AG04449 (cell line): ENCODE measurements around the gene PRKAB1.
"Not testable (repeated sequence)": the region's sequence is repeated elsewhere in the genome, so short reads cannot be mapped to it uniquely, and the experiment has no call there.

Source experiments
- CTCF ChIA-PET: fragments of 350-600 bp; formaldehyde crosslinking; extraction: SDS; loops from one replicate; lab custom pipeline; 2021; ENCODE audit warnings: antibody characterized with exemption; lab: Yijun Ruan, JAX
- POLR2A ChIA-PET: fragments of 400-600, 350-600 bp; formaldehyde crosslinking; extraction: SDS; loops from one replicate; lab custom pipeline; 2020; ENCODE audit warnings: antibody characterized with exemption, inconsistent platforms; lab: Yijun Ruan, JAX
- DNase-seq: peaks from one replicate; pipeline ENCODE4 v3.0.0-alpha.2; 2010; ENCODE audit warnings: low read depth, low spot score
- H3K4me3 ChIP-seq: 2 replicates; pipeline ENCODE4 v1.5.1; 2011; ENCODE audit warnings: low read depth, mild to moderate bottlenecking, control low read depth, low read length
- CTCF ChIP-seq: IDR thresholded peaks from one replicate; pipeline ENCODE4 v1.5.1; 2011; ENCODE audit warnings: mild to moderate bottlenecking, moderate library complexity, low read length, control low read depth, inconsistent platforms; ENCODE audit not compliant: insufficient read depth; ENCODE audit errors: missing control alignments

The PRKAB1 gene

GRCh38 chr12:119667577-119668323 is at the start of gene PRKAB1:
Gene PRKAB1, plus strand, starts transcription at chr12:119668133. Its CDS starts 112 bp downstream, at chr12:119668245.
- TF ChIP-seq CTCF, result peak; percentile 94
- CTCF ChIA-PET, result interaction anchor here (0.5 to 3.8 kb wide), 14 partner anchors 9 to 235 kb away, joined by 3 to 14 read pairs (median 4); no protein-coding TSS in a partner anchor
- DNase-seq, result peak; percentile 73
- H3K4me3 ChIP-seq, result peak within 1 kb of the TSS; percentile 99
- POLR2A ChIA-PET, result interaction anchor here (1.4 kb wide), 1 partner anchor 202 kb away, joined by 3 read pairs; no protein-coding TSS in a partner anchor

- POLR2A ChIA-PET, H3K4me3 ChIP-seq, CTCF ChIA-PET, DNase-seq: not testable (repeated sequence)
Observed at GRCh38 chr12:119618328-119618896, 49.5 kb upstream of the PRKAB1 start.

GRCh38 chr12:119620490-119620889 is 47.4 kb upstream of the PRKAB1 start:
- ChIA-PET CTCF (interaction anchor here (1.0 kb wide), 1 partner anchor 38 kb away, joined by 3 read pairs; no protein-coding TSS in a partner anchor), POLR2A (no interaction called here)
- no peak overlapping the region for H3K4me3 ChIP-seq
- TF ChIP-seq CTCF, result no peak
- DNase-seq, result no peak

GRCh38 chr12:119621878-119622277 is 46.1 kb upstream of the PRKAB1 start:
- no peak overlapping the region for H3K4me3 ChIP-seq
- TF ChIP-seq CTCF, result no peak
- ChIA-PET POLR2A (no interaction called here), CTCF (no interaction called here)
- no peak for DNase-seq

GRCh38 chr12:119624966-119625365 is 43.0 kb upstream of the PRKAB1 start:
- POLR2A ChIA-PET, result no interaction called here
- no peak overlapping the region for H3K4me3 ChIP-seq
- CTCF ChIA-PET, result no interaction called here
- no peak for DNase-seq
- no peak for TF ChIP-seq CTCF

- ChIA-PET POLR2A (no interaction called here), CTCF (no interaction called here)
- no peak overlapping the region for H3K4me3 ChIP-seq
Observed at GRCh38 chr12:119627019-119627643, 40.8 kb upstream of the PRKAB1 start.

More at GRCh38 chr12:119627019-119627643, 40.8 kb upstream of the PRKAB1 start:
- no peak for DNase-seq
- no peak for TF ChIP-seq CTCF
